Transverse colon (tissue), 4 donors: ENCODE measurements around the gene POLR2I.
"Not testable (repeated sequence)": the region's sequence is repeated elsewhere in the genome, so short reads cannot be mapped to it uniquely, and the experiment has no call there.

Source experiments
- CTCF ChIP-seq, 5 experiments: fragments of 200-600 bp in 3 of 5; fragments of 450-650 bp in 2 of 5; sonication (generic) in 3 of 5; IDR thresholded peaks; 1 replicate in 2 of 5; 2 replicates in 3 of 5; pipeline ENCODE4 v1.5.1; 2016 to 2017; ENCODE audit warnings: antibody characterized with exemption in 5 of 5, inconsistent platforms in 3 of 5, mild to moderate bottlenecking in 2 of 5, moderate library complexity in 1 of 5
- POLR2AphosphoS5 ChIP-seq, 3 donors: sonication (generic); formaldehyde crosslinking; IDR thresholded peaks; one replicate each; pipeline ENCODE4 v1.6.1; 2016; ENCODE audit warnings: antibody characterized with exemption in 3 of 3

GRCh38 chr19:36068810-36069499 lies 45.7 kb downstream of the POLR2I start:
- TF ChIP-seq POLR2AphosphoS5, CTCF (IDR thresholded peaks at IDR 0.05): not testable (repeated sequence)
